ENCODE data around the gene RGS6. TPM values are rescaled to one million over a fixed set of nuclear protein-coding genes. Genes with fewer than 3 reads are reported as not detected.

Gene RGS6
- total RNA-seq, 1 donor from 2014 or later, result 22.4 TPM

DNA sequence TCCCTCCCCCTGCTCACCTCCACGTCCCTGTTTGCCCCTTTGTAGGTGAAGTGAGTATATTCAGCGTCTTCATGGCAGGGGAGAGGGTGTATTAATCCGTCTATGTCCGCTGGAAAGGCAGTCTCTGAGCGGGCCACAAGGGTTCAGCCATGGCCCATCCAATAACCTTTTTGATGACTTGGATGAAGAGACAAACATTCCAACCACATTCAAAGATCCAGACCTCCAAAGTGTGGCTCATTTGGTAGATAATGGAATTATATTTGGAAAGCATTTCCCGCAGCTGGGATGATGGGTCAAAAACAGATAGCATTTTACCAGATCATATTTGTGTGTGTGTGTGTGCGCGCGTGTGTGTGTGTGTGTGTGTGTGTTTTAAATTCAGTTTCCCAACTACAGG, 615.8 kb downstream of the RGS6 start:
- intact Hi-C loops (cut with DNase I), result loop anchor here (10.0 kb wide), 1 partner anchor 357 kb away; no protein-coding TSS in a partner anchor
- DNase-seq (ENCODE audit: low spot score), result peak; percentile 63

DNA sequence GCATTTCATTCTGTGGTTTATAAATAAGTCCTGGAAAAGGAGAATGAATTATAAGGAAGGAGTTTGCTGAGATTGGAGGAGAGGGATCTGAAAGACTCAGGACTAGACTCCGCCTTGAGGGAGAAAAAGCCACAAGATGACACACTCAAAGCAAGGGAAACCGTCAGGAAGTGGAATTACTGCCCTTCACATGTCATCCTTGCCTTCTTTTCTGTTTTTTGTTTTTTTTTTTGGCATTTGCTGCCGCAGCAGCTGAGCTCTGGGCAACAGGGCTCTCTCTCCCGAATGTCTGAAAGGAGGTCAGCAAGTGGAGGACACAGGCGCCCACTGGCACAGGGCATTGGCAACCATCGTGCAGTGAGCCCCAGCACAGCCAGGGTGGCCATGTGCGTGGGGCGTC, 616.8 kb downstream of the RGS6 start:
- intact Hi-C loops (cut with DNase I), result loop anchor here (10.0 kb wide), 1 partner anchor 356 kb away; no protein-coding TSS in a partner anchor

DNA sequence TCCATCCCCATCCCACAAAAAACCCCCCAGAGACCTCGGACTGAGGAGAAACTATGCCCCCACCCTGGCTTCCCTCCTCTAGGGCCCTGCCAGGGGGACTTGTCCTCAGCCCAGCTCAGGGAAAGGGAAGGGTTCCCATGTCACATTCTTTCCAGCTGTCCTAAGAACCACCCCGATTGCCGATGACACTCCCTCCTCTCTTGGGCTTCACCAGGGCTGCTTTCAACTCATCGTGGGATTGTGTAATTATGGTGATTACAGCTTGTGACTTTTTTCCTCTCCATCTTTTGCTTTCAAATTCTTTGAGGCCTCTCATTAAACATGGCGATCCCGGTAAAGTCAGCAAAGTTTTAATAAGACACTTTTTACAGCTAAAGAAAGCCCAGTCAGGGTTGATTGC, 617.6 kb downstream of the RGS6 start:
- no peak for DNase-seq (ENCODE audit: low spot score)

More for the DNA sequence above, 616.8 kb downstream of the RGS6 start:
- peak; percentile 31 for DNase-seq (ENCODE audit: low spot score)

DNA sequence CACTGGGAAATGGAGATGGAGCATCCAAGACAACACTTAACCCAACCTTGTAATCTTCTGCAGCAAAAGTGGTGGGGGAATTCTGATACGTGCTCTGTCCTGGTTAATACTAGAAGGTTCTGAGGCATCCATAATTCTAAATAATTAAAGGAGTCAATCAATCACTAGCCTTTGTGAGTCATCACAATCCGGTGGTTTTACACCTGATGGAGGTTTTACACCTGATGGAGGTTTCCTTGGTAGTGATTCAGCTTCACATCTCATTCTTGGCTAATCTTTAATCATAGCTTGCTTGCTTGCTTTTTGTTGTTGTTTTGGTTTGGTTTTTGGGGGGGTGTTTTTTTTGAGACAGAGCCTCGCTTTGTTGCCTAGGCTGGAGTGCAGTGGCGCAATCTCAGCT, 618.3 kb downstream of the RGS6 start:
- no peak for DNase-seq (ENCODE audit: low spot score)
- intact Hi-C loops (cut with DNase I), result no loop called here

More for the DNA sequence above, 617.6 kb downstream of the RGS6 start:
- intact Hi-C loops (cut with DNase I), result loop anchor here (10.0 kb wide), 1 partner anchor 355 kb away; no protein-coding TSS in a partner anchor

DNA sequence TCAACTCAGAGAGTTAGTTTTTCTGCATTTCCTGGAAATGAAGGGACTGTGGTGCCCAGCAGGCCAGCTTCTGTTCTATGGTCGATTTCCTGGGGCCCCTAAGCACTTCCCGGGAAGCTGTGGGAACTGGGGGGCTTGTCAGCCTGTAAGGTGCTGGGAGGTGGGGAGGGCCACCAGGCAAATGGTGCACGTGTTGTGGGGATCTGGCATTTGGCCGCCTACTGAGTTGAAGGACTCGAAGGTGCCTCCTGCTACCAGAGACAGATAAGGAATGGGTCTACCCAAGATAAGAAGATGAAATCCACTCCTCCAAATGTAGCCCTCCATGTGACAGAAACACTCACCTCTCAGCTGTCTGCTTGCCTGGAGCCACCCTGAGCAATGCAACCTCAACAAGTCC, 620.0 kb downstream of the RGS6 start:
- DNase-seq (ENCODE audit: low spot score), result peak; percentile 44
- intact Hi-C loops (cut with DNase I), result no loop called here

DNA sequence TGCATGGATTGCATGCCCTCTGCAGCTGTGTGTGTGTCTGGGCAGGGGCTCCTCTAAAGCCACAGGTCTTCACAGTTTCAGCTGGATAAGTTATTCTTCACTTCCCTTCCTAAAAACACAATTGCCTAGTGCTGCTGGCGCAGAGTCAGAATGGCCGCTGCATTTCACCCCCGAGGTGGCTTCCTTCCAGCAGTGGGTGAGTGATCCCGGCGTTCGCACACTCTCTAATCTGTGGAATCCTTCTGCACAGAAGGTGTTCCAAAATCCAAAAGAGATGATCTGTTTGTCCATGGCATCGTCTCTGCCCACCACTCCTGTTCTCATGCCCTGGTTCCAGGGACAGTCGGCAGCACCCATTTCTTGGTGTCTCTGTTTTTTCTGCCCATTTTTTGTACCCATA, 620.9 kb downstream of the RGS6 start:
- intact Hi-C loops (cut with DNase I), result no loop called here
- peak; percentile 62 for DNase-seq (ENCODE audit: low spot score)

DNA sequence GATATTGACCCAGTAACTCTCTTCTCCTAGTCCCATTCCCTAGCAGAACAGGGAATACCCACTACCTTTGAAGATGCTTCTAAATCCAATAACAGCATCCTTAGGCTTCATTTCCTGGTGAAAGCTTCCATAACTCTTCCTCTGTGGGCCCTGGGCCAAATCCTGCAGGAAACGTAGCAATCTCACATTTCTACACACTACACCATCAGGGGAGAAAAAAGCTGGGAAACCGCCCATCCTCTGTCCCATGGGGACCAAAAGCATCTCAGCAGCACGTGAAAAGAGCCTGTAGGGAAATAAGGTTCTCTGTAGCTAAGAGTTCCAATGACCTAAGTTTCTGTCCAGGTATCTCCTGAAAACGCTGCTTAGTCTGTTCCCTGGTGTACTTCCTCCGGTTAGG, 621.4 kb downstream of the RGS6 start:
- intact Hi-C loops (cut with DNase I), result no loop called here

DNA sequence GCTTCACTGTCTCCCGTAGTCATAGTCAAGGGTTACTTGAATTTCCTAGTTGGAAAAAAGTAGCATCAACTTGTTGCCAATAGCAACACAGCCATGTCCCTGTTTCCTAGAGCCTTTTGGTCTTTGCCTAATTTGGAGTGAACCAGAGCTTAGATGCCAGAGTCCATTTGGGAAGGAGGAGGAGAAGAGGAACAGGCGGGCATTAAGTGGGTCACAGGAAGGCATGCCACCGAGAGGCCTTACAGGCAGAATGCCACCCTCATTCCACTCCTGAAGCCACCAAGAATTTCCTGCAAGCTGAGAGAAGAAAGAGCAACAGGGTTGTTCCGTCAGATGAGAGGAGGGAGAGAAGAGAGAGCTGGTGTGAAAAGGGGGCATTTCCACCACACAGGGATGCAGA, 622.2 kb downstream of the RGS6 start:
- no peak for DNase-seq (ENCODE audit: low spot score)
- intact Hi-C loops (cut with DNase I), result no loop called here

More for the DNA sequence above, 621.4 kb downstream of the RGS6 start:
- peak; percentile 6 for DNase-seq (ENCODE audit: low spot score)

DNA sequence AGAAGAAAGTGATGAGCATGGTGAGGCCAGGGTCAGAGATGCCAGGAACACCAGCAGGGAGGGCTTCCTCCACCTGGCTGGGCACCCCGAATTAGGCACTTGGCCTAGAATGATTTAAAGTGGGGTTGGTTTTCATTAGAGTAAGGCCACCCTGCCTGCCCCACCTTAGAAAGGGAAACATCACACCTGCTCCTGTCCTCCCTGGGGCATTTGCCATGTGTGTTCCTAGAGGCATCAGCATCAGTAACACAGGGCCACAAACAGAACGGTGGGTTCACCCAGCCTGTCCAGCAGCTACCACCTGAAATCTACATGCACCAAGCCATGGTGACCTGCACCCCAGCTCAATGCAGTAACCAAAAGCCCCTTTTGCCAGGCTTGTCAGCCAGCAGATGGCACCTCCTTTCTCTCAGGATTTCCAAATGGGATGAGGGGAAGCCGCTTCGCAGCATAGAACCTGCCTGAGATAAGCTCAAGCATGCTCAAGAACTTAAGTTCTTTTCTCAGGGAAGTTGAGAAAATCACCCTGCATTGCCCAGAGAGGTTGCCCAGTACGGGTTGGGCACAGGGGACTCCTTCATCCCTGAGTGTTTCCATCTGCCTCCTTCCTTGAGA, 622.9 kb downstream of the RGS6 start:
- DNase-seq (ENCODE audit: low spot score), result peak; percentile 17
- intact Hi-C loops (cut with DNase I), result no loop called here

DNA sequence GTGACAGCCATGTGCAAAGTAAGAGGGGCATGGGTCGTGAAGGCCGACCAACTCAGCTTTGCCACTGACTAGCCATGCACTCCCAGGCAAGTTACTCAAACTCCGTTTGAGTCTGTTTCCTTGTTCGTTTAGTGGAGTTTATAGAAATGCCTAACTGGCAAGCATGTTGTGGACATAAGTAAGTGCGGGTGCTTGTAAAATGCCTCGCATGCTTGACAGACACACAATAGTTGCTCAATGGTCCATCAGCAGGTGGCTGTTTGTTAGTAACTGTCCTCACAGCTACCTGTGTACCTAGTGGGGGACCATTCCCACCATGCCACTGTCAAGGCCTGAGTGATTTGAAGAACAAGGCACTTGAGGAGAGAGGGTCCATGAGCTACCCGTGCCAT, 623.4 kb downstream of the RGS6 start:
- intact Hi-C loops (cut with DNase I), result no loop called here
- DNase-seq (ENCODE audit: low spot score), result peak; percentile 26

DNA sequence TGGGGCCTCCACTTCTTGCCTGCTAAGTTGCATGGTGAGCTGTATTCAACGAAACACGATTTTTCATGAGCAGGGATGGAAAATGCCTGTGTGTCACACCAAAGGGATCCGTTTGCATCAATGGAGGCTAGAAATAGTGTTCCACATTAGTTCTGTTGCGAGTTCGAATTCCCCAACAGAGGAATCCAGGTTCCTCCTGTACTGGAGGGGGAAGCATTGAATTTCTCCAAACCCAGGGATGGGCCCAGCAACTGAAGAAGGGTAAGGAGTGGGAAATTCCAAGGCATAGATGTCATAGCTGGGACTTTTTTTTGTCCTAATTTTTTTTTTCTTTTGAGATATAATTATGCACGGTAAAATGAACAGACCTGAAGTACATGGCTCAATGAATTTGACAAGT, 625.4 kb downstream of the RGS6 start:
- DNase-seq (ENCODE audit: low spot score), result no peak
- intact Hi-C loops (cut with DNase I), result no loop called here

DNA sequence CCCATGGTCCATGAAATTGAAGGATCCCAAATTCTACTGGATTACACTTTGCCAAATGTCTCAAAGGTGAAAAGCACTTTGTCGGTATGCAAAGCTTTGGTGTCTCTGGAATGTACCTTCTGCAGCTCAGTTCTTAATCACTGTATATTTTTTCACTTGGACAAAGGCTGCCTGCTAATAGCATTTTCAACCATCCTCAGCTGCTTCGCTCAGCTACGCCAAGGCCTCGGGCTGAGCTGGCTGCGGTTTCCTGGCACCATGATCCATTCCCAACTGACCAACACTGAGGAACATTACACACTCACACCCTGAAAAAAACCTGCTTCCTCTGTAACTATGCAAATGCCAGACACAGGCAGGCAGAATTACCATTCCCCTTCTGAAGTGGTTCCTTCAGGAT, 626.5 kb downstream of the RGS6 start:
- DNase-seq (ENCODE audit: low spot score), result no peak
- intact Hi-C loops (cut with DNase I), result no loop called here

DNA sequence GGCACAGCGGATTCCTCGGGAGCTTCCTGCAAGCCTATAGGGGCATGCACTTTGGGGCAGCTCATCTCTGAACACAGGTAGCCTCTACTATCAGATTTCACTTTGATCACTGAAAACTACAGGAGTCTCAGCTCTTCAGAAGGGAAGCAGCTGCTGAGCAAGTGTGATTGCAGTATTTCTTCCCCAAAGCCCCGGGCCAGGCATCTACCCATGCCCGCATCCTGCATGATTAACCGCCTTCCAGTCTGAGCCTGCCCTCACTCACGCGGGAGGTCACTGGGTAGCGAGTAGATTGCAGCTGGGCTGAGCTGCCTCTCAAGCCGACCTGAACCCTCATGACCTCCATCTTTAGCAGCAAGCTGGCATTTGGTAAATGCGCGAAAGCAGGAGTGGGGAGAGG, 627.0 kb downstream of the RGS6 start:
- intact Hi-C loops (cut with DNase I), result no loop called here
- no peak for DNase-seq (ENCODE audit: low spot score)

DNA sequence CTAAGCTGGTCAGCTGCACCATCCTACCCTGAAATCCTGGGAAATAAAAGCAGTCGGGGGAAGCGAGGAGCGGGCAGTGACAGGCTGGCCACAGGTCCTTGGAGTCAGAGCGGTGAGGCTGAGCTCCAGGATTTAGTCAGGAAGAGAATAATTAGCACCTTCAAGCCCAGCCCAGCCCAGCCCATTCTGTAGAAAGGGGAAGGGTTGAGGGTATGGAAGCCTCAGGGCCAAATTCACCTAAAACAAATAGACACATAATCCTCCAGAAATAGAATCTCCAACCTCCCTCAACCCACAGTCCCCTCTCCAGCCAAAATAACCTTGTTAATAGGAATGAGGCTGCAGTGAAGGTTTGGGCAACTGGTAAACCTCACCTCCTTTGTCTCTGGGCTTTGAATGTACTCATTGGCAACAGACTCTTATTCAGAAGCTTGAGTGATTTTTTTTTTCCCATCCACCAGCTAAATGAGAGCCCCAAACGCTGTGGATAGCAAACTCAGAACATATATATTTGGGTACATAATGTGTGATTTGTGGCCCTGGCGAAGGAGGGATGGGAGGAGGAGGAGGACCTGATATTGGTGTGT, 627.5 kb downstream of the RGS6 start:
- intact Hi-C loops (cut with DNase I), result no loop called here
- no peak for DNase-seq (ENCODE audit: low spot score)

DNA sequence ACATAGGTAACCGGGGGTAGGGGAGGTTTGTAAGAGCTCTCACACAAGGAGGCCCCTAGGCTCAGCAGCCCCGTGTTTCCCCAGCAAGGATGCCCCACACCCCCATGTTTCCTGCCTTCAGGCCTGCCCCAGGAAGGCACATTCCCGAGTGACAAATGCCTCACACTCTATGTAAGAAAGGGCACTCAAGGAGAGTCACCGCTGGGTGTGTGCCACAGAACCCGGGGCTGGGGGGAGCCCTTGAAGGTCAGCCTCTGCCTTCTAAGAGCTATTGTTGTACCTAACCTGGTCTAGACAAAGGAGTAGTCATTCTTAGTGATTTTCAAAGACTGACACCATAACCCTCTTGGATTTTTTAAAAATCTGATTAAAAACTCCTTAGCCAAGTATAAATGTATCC, 628.1 kb downstream of the RGS6 start:
- no peak for DNase-seq (ENCODE audit: low spot score)
- intact Hi-C loops (cut with DNase I), result no loop called here

DNA sequence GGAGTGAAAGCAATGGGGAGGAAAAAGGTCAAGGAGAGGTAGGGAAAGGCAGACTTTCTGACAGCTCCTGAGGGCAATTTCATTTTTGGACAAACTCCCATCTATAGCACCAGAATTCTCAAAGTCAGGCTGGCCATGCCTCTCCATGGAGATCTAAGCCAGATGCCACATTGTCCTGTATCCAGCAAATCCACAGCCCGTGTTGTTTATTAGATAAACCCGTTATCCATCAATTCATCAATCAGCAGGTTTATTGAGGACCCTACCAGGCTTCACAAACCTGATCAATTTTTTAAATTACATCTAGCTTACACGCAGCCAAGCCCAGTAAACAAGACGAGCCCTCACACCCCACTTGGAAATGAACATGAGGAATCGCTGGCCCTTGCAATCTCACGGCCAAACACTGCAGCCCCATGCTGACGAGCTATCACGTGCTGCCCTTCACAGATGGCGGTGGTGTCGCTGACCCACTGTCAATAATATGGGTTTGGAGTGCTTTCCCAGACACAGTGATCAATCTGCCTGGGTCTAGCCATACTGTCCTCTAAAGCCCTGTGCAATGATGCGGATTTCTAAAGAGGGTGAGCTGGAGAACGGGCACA, 628.8 kb downstream of the RGS6 start:
- no peak for DNase-seq (ENCODE audit: low spot score)
- intact Hi-C loops (cut with DNase I), result no loop called here

DNA sequence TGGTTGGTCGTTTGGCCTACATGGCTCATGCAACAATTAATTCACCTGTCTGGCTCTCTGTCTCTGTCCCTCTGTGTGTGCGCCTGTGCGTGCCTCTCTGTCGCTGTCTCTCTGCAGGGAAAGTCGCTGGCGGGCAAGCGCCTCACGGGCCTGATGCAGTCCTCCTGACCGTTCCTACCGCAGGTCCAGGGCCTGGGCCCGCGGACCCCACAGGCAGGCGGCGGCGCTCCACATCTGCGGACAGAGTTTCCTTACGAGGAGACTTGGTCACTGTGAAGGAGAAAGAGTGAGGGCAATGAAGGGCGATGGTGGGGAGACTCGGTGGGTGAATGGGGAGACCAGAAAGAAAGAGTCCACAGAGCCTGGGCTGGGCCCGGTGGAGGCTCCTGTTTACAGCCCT, 630.1 kb downstream of the RGS6 start:
- intact Hi-C loops (cut with DNase I), result no loop called here
- DNase-seq (ENCODE audit: low spot score), result no peak

DNA sequence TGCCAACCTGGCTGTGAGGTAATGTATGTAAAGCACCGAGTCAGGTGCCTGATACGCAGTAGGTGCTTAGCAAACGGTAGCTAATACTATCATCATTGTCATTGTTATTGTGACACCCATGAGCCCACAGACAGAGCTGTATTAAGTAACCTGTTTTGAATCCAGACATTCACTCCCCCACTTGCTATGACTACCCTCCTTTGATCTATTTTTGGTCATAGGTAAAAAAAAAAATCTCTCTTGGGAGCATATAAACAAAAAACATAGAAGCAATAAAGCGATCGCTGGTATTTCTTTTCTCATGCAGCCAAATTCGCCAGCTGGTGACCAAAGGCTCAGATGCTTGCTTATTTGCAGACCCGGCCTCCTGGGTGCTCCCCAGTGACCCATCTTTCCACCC, 631.4 kb downstream of the RGS6 start:
- no peak for DNase-seq (ENCODE audit: low spot score)
- intact Hi-C loops (cut with DNase I), result no loop called here

DNA sequence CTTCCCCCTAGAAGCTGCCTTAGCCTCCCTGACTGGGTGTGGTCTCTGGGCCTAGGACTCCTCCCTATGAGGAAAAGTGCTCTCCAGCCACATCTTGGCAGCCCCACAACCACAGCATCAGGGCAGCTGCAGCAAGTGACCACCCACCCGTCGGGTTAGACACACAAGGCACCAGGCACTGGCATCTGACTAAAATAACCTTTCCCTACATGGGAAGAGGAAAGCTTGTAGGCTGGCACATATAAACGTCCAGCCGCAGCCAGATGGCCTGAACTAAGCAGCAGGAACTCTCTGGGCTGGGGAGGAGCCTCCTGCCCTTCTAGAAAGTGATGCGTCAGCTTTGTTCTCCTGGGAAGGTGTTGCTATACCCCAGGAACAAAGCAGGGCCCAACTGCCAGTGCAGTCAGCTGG, 632.9 kb downstream of the RGS6 start:
- intact Hi-C loops (cut with DNase I), result no loop called here

DNA sequence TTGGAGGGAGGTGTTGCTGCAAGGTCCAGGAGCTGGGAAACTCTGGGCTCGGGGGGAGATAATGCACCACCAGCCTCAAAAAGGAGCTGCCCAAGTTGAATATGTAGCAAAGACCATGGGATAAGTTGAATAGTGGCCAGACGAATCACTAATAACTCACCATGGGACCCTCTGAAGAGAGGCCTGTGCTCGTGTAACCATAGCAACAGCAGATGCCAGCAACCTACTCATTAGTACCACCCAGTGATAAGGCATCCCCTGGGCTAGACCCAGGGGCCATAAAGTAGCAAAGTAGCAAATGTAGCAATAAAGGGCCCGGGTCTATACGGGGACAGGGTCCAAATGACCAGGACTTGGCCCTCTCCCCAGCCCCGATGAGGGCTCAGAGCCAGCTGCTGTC, 633.7 kb downstream of the RGS6 start:
- intact Hi-C loops (cut with DNase I), result no loop called here
- DNase-seq (ENCODE audit: low spot score), result peak; percentile 51

More for the DNA sequence above, 632.9 kb downstream of the RGS6 start:
- peak; percentile 80 for DNase-seq (ENCODE audit: low spot score)

DNA sequence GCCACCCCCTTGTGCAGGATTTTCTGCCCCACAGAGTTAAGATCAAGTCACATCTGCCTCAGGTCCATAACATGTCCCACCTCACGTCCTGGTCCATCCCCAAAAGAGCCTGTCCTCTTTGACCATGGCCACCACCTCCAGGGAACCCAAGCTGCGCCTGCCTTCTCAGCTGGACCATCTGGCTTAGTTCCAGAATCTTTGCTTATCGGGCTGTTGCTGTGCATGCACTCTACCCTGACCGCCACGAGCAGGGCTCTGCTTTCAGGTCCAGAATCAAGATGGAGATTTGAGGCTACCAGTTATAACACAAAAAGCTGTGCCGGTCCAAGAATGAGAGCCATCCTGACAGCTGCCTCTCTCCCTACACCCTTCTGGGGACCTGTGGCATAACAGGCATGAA, 635.0 kb downstream of the RGS6 start:
- intact Hi-C loops (cut with DNase I), result no loop called here
- DNase-seq (ENCODE audit: low spot score), result peak; percentile 66
